Measurements from ENCODE around the gene FHIT.

The FHIT gene

GRCh38 chr3:60033901-60034453, 1217.3 kb downstream of the FHIT start:
- DNase-seq (ENCODE audit: extremely low read depth in 1 of 2, low read depth in 1 of 2) = no peak

GRCh38 chr3:60030982-60031381, 1220.3 kb downstream of the FHIT start:
- no peak for DNase-seq (ENCODE audit: extremely low read depth in 1 of 2, low read depth in 1 of 2)

- DNase-seq (ENCODE audit: extremely low read depth in 1 of 2, low read depth in 1 of 2) = no peak
Observed at GRCh38 chr3:60028233-60028632, 1223.0 kb downstream of the FHIT start.

GRCh38 chr3:60027335-60027734, 1223.9 kb downstream of the FHIT start:
- DNase-seq (ENCODE audit: extremely low read depth in 1 of 2, low read depth in 1 of 2) = no peak

GRCh38 chr3:60025096-60026050, 1225.9 kb downstream of the FHIT start:
- DNase-seq (ENCODE audit: extremely low read depth in 1 of 2, low read depth in 1 of 2) = no peak

GRCh38 chr3:60024400-60024799, 1226.9 kb downstream of the FHIT start:
- no peak for DNase-seq (ENCODE audit: extremely low read depth in 1 of 2, low read depth in 1 of 2)

- no peak for DNase-seq (ENCODE audit: extremely low read depth in 1 of 2, low read depth in 1 of 2)
Observed at GRCh38 chr3:60023189-60023588, 1228.1 kb downstream of the FHIT start.

- peak in 1 of 2 donors; percentile 55 for DNase-seq (ENCODE audit: extremely low read depth in 1 of 2, low read depth in 1 of 2)
Observed at GRCh38 chr3:60017631-60018030, 1233.6 kb downstream of the FHIT start.

GRCh38 chr3:60015032-60015705, 1236.1 kb downstream of the FHIT start:
- DNase-seq (ENCODE audit: extremely low read depth in 1 of 2, low read depth in 1 of 2) = no peak

GRCh38 chr3:60013241-60013640, 1238.0 kb downstream of the FHIT start:
- DNase-seq (ENCODE audit: extremely low read depth in 1 of 2, low read depth in 1 of 2) = no peak

GRCh38 chr3:60011218-60011617, 1240.0 kb downstream of the FHIT start:
- DNase-seq (ENCODE audit: extremely low read depth in 1 of 2, low read depth in 1 of 2) = no peak

- DNase-seq (ENCODE audit: extremely low read depth in 1 of 2, low read depth in 1 of 2) = peak in 1 of 2 donors; percentile 29
Observed at GRCh38 chr3:60010781-60011180, 1240.5 kb downstream of the FHIT start.

GRCh38 chr3:60009931-60010478, 1241.2 kb downstream of the FHIT start:
- DNase-seq (ENCODE audit: extremely low read depth in 1 of 2, low read depth in 1 of 2) = no peak

- no peak for DNase-seq (ENCODE audit: extremely low read depth in 1 of 2, low read depth in 1 of 2)
Observed at GRCh38 chr3:60001369-60001768, 1249.9 kb downstream of the FHIT start.

- DNase-seq (ENCODE audit: extremely low read depth in 1 of 2, low read depth in 1 of 2) = no peak
Observed at GRCh38 chr3:60000311-60001105, 1250.7 kb downstream of the FHIT start.

- DNase-seq (ENCODE audit: extremely low read depth in 1 of 2, low read depth in 1 of 2) = no peak
Observed at GRCh38 chr3:59998058-59998457, 1253.2 kb downstream of the FHIT start.

- no peak for DNase-seq (ENCODE audit: extremely low read depth in 1 of 2, low read depth in 1 of 2)
Observed at GRCh38 chr3:59997583-59997982, 1253.7 kb downstream of the FHIT start.

GRCh38 chr3:59996056-59996455, 1255.2 kb downstream of the FHIT start:
- no peak for DNase-seq (ENCODE audit: extremely low read depth in 1 of 2, low read depth in 1 of 2)

GRCh38 chr3:59995563-59995962, 1255.7 kb downstream of the FHIT start:
- no peak for DNase-seq (ENCODE audit: extremely low read depth in 1 of 2, low read depth in 1 of 2)

- no peak for DNase-seq (ENCODE audit: extremely low read depth in 1 of 2, low read depth in 1 of 2)
Observed at GRCh38 chr3:59994732-59995304, 1256.4 kb downstream of the FHIT start.

Data from stimulated activated CD8-positive, alpha-beta memory T cell treated with anti-CD3 and anti-CD28 coated beads, Interleukin-7, amount 100 ng/mL, for 48 hours (primary cell).